HEK293T (cell line): ENCODE measurements around the gene PCP4.

Experiments
- BHLHE40 ChIP-seq: fragments of 450-650 bp; IDR thresholded peaks from 2 replicates; pipeline ENCODE4 v1.6.1; 2016; ENCODE audit warnings: mild to moderate bottlenecking, moderate library complexity, borderline replicate concordance
- ELF4 ChIP-seq: fragments of 450-650 bp; IDR thresholded peaks from 2 replicates; pipeline ENCODE4 v1.6.1; 2017; ENCODE audit warnings: antibody characterized with exemption
- FOXM1 ChIP-seq: fragments of 450-650 bp; IDR thresholded peaks from 2 replicates; pipeline ENCODE4 v1.6.1; 2017; ENCODE audit warnings: mild to moderate bottlenecking, borderline replicate concordance
- LEF1 ChIP-seq: fragments of 450-650 bp; IDR thresholded peaks from 2 replicates; pipeline ENCODE4 v1.6.1; 2017; ENCODE audit warnings: mild to moderate bottlenecking, borderline replicate concordance
- NFRKB ChIP-seq: fragments of 450-650 bp; IDR thresholded peaks from 2 replicates; pipeline ENCODE4 v1.6.1; 2016; ENCODE audit warnings: mild to moderate bottlenecking, moderate library complexity

- TF ChIP-seq NFRKB: no peak
- no peak for TF ChIP-seq BHLHE40
- no peak for TF ChIP-seq LEF1
- TF ChIP-seq ELF4: no peak
- TF ChIP-seq FOXM1: no peak
These were observed 97.8 kb downstream of the PCP4 start for GRCh38 chr21:39965026-39965425.
